GM06990 (cell line): ENCODE results near the gene TMEM252.

Experiments used
- DNase-seq: peaks from one replicate; pipeline ENCODE4 v3.0.0-alpha.2; 2011; ENCODE audit not compliant: insufficient read length; ENCODE audit errors: extremely low read depth
- H3K27me3 ChIP-seq: replicated peaks from 2 replicates; pipeline ENCODE4 v1.6.0; 2011; ENCODE audit warnings: low read length; ENCODE audit not compliant: control insufficient read depth, insufficient read depth
- H3K36me3 ChIP-seq: 2 replicates; pipeline ENCODE4 v1.5.1; 2011; ENCODE audit warnings: low read length; ENCODE audit not compliant: control insufficient read depth, insufficient read depth
- H3K4me3 ChIP-seq: replicated peaks from 2 replicates; pipeline ENCODE4 v1.5.1; 2011; ENCODE audit warnings: low read depth, mild to moderate bottlenecking, control low read depth, low read length
- TF ChIP-seq, protein P1 (sequence below): IDR thresholded peaks from 2 replicates; pipeline ENCODE4 v1.5.1; 2011; ENCODE audit warnings: low read length, control low read depth, mild to moderate bottlenecking, inconsistent platforms; ENCODE audit not compliant: insufficient read depth, poor library complexity, severe bottlenecking

The TMEM252 gene

DNA sequence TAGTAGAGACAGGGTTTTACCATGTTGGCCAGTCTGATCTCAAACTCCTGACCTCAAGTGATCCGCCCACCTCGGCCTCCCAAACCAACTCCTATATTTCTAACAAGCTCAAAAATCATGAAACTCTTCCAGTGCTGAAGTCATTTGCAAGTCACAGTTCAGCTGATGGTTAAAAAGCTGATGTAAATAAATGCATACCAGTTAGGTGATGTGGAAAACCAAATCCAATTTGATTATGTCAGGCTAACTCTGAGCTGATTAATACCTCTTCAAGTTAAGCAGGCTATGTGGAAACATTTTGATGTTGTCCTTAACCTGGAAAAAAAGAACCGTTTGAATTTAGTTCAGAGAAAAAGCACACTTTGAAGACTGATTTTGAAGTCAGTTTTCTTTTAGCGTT is 51.0 kb downstream of the TMEM252 start:
- H3K4me3 ChIP-seq = no peak overlapping the region
- no peak for DNase-seq
- H3K27me3 ChIP-seq = peaks cover 2% of the 10 kb centered on the region; the same call in 1 of the 2 replicates
- no peaks in the 10 kb centered on the region for H3K36me3 ChIP-seq
- TF ChIP-seq, protein P1, sequence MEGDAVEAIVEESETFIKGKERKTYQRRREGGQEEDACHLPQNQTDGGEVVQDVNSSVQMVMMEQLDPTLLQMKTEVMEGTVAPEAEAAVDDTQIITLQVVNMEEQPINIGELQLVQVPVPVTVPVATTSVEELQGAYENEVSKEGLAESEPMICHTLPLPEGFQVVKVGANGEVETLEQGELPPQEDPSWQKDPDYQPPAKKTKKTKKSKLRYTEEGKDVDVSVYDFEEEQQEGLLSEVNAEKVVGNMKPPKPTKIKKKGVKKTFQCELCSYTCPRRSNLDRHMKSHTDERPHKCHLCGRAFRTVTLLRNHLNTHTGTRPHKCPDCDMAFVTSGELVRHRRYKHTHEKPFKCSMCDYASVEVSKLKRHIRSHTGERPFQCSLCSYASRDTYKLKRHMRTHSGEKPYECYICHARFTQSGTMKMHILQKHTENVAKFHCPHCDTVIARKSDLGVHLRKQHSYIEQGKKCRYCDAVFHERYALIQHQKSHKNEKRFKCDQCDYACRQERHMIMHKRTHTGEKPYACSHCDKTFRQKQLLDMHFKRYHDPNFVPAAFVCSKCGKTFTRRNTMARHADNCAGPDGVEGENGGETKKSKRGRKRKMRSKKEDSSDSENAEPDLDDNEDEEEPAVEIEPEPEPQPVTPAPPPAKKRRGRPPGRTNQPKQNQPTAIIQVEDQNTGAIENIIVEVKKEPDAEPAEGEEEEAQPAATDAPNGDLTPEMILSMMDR = no peak

DNA sequence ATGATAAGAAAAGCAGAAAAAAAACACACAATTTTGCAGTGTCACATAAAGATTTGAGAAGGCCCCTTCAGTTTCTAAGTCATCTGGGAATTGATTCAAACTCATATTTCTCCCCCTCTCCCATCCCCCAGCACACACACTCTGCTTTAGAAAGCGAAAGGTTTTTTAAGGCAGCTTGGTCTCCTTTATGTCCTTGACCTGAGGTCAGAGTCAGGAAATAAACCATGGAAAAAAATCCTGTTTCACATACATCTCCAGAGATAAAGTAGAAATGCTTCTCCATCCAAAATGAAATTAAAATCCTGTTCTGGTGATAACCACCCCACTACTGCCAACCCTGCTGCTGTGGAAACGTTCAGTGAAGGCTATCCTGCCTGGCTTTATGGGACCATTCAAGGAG is 52.6 kb downstream of the TMEM252 start:
- TF ChIP-seq, protein P1 = no peak
- Histone ChIP-seq H3K36me3 (no peaks in the 10 kb centered on the region), H3K4me3 (no peak overlapping the region), H3K27me3 (peaks cover 2% of the 10 kb centered on the region; the same call in 1 of the 2 replicates)
- no peak for DNase-seq
